ENCODE data around the gene IL1RAPL1.
"Not testable (repeated sequence)": the region's sequence is repeated elsewhere in the genome, so short reads cannot be mapped to it uniquely, and the experiment has no call there.

The IL1RAPL1 gene

DNA sequence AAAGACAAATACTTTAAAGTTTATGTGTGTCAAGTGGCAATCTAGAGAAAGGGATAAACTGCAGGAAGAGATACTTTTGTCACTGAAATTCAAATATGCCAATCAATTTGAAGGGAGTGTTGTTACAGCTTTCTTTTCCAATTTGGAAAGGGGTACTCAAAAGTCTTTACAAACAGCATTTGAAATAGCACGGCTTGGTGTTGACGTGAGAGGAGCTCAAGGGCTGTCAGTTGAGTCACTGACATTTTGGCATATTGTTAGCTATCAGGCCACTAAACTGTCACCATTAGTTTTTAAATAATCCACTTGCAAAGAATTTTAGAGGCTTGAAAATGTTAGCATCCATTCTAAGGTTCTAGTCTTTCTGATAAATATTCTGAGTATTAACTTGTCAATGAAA lies 698.4 kb downstream of the IL1RAPL1 start:
- no peak for DNase-seq

DNA sequence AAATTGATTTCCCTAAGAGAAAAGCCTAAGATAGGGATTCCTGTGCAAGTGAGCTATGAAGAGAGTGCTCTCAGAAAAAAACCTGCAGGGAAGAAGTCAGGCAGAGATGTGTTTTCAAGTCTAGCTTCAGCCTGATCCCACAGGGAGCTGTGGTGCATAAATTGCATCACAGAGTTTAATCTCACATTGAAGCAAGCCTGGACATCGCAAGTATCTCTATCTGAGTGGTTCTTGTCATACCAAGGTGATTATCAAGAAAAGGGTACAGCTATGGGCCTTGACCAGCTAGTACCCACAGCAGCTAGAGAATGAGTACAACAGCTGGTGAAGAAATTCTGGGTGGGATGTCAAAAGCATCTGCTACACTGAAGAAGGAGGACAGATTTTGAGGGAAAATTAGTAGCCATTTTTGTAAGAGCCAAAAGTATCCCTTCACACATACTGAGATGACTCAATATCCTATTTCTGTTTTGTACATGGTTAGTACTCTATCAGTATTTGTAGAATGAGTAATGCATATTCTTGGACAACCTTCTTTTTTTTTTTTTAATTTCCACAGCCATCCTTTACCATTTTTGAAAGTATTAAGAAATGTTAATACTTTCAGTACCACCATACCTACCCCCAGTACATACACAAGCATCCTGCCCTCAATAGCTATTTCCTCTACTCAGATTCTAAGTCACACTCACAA lies 708.9 kb downstream of the IL1RAPL1 start:
- no peak for DNase-seq

DNA sequence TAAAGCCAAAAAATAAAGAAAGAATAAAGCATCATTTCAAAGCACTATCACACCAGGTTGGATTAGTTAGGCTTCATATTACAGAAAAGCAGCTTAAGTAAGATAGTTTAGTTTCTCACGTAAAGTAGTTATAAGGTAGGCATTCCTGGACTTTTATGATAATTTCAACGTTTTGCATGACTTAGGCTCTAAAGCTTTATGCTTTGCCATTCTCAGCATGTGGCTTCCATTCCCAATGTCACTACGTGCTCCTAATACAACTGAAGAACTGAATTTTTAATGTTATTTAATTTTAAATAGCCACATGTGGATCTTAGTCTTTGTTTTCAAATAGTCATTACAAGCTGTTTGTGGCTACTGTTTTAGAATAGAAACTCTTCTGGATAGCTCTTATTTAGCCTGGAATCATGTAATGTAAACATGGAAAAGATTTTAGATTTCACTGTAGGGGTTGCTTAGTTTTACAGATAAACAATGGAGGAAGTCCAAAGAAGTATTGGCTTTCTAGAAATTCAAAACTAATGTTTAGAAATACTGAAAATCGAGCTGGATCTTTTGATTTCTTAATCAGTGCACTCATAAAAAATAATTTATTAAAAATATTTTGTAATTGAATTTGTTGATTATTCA lies 710.0 kb downstream of the IL1RAPL1 start:
- no peak for DNase-seq

DNA sequence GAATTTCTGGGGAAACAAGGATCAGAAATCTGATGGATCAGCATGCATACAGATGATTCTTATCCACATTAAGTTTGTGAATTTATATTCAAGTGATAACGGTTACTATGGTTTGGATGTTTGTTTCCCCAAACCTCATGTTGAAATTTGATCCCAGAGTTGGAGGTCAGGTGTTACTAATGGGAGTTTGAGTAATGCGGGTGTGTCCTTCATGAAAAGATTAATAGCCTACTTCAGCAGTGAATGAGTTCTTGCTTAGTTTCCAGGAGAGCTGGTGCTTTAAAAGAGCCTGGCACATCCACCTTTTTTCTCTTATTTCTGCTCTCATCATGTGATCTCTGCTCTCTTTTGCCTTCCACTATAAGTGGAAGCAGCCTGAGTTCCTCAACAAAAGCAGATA lies 712.4 kb downstream of the IL1RAPL1 start:
- DNase-seq: no peak

DNA sequence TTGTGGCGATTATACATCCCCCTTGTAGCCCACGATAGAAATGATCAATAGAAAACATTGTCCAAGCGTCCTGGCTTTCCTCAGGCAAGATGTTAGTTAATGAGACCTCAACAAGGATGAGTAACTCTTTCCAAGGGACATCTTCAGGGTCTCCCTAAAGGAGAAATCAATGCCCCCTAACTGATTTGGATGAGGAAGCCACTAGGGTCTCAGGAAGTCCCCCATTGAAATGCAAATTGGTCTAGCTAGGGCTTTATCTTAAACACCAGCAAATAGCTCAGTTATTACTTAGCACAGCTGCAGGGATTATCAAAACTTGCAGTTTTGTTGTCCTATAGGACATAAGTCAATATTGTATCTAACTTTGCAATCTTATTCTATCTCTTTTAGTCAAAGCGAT lies 721.5 kb downstream of the IL1RAPL1 start:
- DNase-seq: no peak

DNA sequence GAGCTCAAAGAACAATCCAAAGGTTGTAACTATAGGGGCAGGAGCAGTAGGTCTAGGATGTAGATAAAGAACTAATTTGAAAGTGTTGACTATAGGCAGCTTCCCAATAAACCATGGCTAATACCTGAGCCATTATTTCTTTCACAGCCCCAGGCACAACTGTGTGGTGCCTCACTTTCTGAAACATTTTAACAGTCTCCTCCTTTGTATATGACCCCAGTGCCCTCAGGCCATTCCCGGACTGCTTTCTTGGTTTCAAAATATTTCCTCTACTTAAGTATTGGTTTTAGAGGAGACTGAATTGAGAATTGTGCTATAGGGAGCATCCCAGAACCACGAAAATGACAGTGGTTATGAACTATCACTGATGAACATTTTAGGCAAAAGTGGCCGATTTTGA lies 728.7 kb downstream of the IL1RAPL1 start:
- DNase-seq: no peak

DNA sequence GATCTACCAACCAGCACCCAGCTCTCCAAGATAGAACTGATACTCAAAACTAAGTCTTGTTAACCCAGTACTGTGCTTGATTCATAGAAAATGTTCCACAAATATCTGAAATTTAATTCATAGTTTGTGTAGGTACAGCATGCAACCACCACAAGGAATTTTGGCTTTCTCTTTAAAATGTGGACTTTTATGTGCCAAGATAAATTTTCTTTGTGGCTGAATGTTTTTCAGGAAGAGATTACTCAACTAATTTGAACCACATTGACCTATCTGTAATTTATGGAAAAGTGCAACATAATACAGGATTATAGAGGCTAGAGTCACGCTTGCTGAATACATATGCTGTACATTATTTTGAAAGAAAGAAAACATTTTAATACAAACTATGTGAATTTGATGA lies 730.8 kb downstream of the IL1RAPL1 start:
- no peak for DNase-seq

DNA sequence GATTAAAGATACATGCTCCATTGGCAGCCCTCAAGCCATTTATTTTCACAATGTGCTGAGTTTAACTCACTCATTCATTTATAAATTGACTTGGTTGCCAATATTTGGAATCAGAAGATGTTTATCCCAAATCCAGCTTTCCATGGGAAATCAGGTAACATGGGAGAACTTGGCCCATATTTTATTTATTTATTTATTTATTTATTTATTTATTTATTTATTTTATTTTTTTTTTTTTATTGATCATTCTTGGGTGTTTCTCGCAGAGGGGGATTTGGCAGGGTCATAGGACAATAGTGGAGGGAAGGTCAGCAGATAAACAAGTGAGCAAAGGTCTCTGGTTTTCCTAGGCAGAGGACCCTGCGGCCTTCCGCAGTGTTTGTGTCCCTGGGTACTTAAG lies 745.2 kb downstream of the IL1RAPL1 start:
- DNase-seq: not testable (repeated sequence)

DNA sequence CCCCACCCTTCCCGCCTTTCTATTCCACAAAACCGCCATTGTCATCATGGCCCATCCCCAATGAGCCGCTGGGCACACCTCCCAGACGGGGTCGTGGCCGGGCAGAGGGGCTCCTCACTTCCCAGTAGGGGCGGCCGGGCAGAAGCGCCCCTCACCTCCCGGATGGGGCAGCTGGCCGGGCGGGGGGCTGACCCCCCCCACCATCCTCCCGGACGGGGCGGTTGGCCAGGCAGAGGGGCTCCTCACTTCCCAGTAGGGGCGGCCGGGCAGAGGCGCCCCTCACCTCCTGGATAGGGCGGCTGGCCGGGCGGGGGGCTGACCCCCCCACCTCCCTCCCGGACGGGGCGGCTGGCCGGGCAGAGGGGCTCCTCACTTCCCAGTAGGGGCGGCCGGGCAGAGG lies 745.8 kb downstream of the IL1RAPL1 start:
- DNase-seq: not testable (repeated sequence)

DNA sequence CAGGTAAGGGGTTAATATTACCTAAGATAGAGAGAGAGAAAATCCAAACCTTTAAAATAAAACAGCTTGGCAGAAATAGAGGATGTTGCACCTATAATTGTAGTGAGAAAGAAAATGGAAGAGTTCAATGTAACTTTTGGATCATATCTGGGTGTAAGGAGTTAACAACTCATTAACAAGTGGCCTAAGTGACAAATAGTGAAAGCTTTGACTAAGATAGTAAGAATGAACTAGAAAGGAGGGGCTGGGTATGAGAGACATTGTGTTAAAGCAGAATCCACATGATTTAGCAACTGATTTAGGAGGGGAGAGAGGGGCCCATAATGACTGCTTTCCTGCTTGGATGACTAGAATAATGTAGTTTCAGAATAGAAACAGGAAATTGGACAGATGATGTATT lies 761.0 kb downstream of the IL1RAPL1 start:
- DNase-seq: peak; percentile 0

DNA sequence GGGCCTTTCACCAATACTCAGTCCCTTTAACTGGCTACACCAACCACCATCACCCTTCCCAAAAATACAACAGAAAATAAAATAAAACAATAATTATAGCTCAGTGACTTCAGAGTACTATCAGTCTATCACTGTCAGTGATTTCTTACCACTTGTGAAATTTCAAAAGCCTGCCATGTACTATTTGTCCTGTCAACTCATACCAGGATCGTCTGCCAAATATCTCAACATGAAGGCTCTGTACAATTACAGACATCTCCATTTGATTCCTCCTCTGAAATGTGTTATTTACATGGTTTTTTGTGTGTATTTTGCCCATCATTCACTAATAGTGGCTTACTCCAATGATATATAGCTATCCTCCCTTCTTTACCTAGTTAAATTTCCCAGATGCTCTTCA lies 772.0 kb downstream of the IL1RAPL1 start:
- no peak for DNase-seq

DNA sequence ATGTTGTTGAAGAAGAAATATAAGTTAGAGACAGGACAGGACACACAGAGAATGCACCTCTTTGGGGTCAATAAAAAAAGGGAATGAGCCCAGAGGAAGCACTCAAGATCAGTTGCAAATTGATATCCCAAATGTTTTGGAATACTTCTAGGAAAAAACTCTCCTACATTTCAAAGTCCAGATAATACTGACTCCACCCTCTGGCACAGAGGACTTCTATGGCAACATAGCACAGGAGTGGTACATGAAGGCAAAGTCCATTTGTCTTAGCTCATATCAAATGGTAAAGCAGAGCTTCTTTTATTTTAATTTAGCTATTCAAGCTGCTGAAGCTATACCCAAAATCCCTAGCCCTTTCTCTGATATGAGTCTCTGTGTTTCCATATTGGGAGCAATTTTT lies 787.5 kb downstream of the IL1RAPL1 start:
- not testable (repeated sequence) for DNase-seq

DNA sequence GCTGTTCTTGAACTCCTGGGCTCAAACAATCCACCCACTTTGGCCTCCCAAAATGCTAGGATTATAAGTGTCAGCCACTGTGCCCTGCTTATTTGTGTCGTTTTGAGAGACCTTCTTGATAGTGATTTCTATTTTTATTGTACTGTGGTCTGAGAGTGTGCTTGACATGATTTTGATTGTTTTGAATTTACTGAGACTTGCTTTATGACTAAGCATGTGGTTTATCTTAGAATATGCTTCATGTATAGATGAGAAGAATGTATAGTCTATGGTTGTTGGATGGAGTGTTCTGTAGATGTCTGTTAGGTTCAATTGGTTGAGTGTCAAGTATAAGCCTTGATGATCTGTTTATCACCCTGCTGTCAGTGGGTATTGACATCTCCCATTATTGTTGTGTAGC lies 789.3 kb downstream of the IL1RAPL1 start:
- peak; percentile 38 for DNase-seq

DNA sequence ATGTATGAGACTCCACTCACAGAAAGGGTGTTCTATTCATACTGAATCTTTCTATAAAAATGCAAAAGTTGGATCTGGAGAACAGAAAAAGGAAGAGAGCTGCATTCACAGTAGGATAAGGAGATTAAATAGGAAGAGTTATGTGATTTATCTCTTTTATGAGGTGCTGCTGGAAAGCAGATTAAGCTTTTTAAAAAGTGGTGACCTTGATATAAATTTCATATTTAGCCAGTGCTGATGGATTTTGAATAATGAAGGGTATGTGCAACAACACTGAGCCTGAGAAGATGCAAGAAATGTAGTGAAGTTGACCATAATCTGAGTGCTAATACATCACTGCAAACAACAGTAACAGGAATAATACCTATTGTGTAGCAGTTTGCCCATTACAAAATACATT lies 795.6 kb downstream of the IL1RAPL1 start:
- no peak for DNase-seq

DNA sequence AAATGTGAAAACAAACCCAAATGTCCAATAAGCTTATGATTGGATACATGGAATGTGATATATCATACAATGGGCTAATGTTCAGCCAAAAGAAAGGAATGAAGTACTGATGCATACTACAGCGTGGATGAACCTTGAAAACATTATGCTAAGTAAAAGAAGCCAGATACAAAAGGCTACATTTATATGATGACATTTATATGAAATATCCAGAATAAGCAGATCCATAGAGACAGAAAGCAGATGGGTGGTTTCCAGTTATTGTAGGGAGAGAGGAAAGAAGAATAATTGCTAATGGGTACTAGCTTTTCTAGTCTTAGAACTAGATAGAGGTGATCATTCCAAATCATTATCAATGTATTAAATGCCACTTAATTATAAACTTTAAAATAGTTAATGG lies 801.3 kb downstream of the IL1RAPL1 start:
- no peak for DNase-seq

DNA sequence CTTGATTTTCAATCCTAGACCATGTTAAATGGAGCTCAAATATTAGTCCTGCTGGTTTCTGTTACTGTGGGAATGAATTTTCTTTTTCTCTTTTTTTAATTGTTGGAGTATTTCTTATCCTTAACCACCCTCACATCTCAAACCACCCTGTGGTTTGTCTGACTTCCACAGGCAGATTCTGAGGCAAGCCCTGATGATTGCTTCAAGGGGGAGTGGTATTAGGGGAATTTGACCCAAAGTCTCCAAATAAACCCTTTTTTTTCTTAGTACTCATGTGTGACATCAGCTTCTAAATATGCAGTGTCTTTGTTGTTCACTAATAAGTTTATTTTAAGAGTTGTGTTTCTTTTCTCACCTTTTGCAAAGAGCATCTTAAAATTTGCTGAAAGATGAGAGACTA lies 810.3 kb downstream of the IL1RAPL1 start:
- DNase-seq: no peak

DNA sequence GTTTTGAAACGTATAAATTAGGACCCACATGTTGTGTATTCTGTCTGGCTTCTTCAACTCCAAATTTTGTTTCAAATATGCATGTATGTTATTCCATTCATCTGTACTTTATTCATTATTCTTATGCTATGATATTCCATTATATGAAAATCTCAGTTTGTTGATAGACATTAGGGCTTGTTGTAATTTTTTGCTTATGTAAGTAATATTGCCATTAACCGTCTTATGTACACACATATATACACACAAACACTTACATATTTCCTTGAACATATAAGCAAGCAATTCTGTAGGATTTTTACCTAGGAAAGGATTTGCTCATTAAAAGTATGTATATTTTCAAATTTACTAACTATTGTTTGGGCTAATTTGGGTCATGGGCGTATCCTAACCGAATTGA lies 820.1 kb downstream of the IL1RAPL1 start:
- no peak for DNase-seq

DNA sequence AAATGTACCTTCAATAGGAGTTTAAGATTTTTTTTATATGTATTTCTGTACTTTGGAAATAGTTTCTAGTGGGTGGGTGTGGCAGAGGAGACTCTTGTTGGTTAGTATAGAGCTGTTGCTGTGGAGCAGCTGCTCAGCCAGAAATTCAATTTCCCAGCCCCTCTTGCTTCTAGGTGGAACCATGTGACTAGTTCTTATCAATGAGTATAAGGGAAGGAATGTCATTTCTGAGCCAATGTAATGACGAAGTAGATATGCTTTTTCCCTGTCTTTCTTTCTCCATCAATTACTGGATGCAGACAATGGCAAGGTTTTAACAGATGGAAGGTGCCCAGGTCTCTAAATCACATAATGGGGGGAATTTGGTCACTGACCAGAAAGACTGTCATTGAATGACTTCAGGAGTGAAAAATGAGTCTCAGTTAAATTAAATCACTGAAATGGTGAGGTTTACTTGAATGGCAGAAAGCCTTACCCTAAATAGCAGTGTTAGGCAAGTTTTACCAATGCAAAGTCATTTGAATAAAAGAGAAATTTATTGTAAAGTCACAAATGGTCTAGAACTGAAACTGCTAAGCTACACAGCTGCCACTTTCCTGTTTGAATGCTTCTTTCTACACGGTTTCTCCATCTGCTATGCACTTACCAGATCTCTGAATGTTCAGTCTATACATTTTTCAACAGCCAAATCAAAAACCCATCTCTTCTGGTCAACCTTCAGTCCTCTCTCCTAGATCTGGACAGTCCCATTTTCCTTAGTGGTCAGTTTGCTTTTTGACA lies 832.7 kb downstream of the IL1RAPL1 start:
- no peak for DNase-seq

DNA sequence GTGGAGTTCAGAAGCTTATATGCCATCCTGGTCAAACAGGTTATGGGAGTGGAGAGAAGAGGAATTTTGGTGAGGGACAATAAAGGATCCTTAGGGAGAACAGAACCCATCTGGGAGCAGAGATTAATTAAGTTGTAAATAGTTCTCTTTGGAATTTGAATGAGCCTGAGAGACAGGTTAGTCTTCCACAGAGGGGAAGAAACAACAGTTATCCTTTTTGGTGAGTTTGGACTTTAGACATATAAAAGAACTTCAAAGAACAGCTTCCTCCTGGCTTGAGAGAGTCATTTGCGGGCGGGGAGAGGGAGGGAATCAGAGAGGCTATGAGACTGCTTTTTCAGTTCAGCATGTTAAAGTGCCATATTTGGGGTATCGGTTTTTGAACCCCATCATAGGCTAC lies 834.8 kb downstream of the IL1RAPL1 start:
- DNase-seq: no peak

DNA sequence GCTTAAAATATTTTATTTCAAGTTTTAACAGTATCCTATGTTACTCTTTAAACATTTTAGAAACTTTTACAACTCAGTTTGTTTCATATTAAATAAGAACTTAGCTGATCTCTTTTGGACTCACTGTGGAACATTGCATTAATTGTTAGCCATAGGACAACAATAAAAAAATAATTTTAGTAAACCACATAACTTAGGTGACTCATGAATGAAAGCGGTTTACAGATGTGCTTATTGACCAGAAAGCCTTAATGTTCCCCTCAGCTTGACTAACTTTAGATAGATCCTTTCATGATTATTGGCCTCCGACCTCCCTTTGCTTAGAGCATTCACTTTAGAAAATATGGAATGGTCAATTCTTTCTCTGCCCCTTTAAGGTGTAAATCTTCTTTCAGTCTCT lies 844.6 kb downstream of the IL1RAPL1 start:
- no peak for DNase-seq

DNA sequence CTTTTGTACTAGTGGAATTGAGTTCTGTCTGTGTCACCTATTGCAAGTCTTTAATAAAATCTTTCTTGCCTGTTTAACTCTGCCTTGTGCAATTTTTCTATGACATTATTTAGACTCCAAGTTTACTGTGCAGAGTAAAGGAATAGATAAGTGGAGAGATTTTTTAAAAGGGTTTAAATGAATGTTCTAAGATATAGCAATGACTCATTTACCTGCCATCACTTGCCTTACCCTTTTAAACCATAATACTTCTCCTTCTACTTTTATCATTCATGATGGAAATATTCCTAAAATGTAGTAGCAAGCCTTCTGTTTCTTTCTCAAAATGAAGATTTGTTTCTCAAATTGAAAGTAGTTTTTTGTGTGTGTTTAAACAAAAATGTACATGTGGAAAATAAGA lies 845.3 kb downstream of the IL1RAPL1 start:
- DNase-seq: no peak

DNA sequence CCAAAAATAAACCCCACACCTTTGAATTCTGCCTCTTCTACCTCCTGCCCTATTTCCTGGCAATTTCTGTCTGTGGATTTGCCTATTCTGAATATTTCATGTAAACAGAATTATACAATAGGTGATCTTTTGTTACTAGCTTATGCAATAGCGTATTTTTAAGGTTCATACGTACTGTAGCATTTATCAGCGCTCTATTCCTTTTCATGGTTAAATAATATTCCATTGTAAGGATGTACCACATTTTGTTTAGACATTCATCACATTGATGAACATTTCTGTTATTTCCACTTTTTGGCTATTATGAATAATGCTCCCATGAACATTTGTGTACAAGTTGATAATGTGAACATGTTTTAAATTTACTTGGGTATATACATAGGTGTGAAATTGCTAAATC lies 847.7 kb downstream of the IL1RAPL1 start:
- no peak for DNase-seq

DNA sequence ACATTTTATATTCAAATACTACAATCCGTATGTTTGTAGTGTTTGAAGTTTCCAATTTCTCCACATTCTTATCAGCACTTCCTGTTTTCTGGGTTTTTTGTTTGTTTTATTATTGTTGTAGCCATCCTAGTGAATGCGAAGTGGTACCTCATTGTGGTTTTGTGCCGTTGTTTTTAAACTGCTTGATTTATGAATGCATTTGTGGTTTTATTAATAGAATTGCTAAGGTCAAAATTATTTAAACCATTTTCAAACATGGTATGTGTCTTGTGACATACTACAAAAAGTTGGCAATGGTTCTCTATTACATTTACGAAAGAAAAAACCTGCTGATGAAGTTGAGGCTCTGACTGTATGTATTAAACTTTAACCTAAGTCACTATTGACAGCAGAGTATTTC lies 848.1 kb downstream of the IL1RAPL1 start:
- DNase-seq: no peak

DNA sequence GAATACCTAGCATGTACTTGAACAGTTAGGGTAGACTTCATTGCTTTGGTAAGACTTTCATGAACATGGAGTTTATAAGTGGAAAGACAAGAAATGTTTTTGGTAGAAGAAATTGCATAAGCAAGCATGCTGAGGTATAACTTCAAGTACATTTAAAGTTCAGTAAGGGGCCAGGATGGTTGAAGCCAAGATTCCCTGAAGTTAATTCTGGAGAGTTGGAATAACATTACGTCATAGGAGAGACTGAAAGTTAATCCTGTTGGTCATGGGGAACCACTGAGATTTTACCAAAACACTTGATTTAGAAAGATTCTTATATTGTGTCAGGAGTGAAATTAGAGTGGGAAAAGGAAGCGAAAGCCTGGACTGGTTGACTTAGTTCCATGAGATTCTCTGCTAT lies 860.6 kb downstream of the IL1RAPL1 start:
- DNase-seq: no peak
